B cell (primary cell): ENCODE results near the gene ADRA1B. TPM values are rescaled to one million over a fixed set of nuclear protein-coding genes. Genes with fewer than 3 reads are reported as not detected.

Experiments used
- ATAC-seq: fragments of 200-7000 bp; cut with Tn5 transposase; one replicate; pipeline ENCODE4 v1.10.0; 2021; ENCODE audit warnings: low read depth, mild to moderate bottlenecking, moderate number of reproducible peaks, moderate library complexity
- CTCF ChIA-PET: fragments of 350-600 bp; sonication (Branson Sonifier 250); formaldehyde crosslinking; loops from one replicate; lab custom pipeline; 2021; ENCODE audit warnings: antibody characterized with exemption, inconsistent platforms; lab: Charles Lee
- POLR2A ChIA-PET: fragments of 350-600 bp; sonication (Branson Sonifier 250); formaldehyde crosslinking; loops from one replicate; lab custom pipeline; 2021; ENCODE audit warnings: antibody characterized with exemption; lab: Charles Lee
- DNase-seq: peaks from one replicate; pipeline ENCODE4 v3.0.0; 2013
- H2AFZ ChIP-seq: 2 replicates; pipeline ENCODE4 v1.6.1; 2012; ENCODE audit warnings: mild to moderate bottlenecking, low read depth, low read length; ENCODE audit not compliant: insufficient read depth, poor library complexity, severe bottlenecking
- H3K27ac ChIP-seq, 2 donors: 1 replicate in 1 of 2; 2 replicates in 1 of 2; pipeline ENCODE4 v1.5.1; 2012 to 2013; ENCODE audit warnings: low read length in 2 of 2, mild to moderate bottlenecking in 2 of 2, moderate library complexity in 1 of 2
- H3K27me3 ChIP-seq, 4 experiments: fragments of 200-600 bp in 1 of 4; sonication (generic) in 1 of 4; replicated peaks in 1 of 4; 1 replicate in 2 of 4; 2 replicates in 2 of 4; pipeline versions ENCODE4 v1.6.1 to v1.7.0; 2013 to 2016; ENCODE audit warnings: low read length in 3 of 4, mild to moderate bottlenecking in 2 of 4, mixed read lengths in 1 of 4, moderate library complexity in 1 of 4; ENCODE audit not compliant: insufficient read depth in 4 of 4, control insufficient read depth in 3 of 4; ENCODE audit errors: control extremely low read depth in 1 of 4
- H3K36me3 ChIP-seq, 2 experiments: replicated peaks in 1 of 2; 1 replicate in 1 of 2; 2 replicates in 1 of 2; pipeline versions ENCODE4 v1.6.1 to v1.7.1; 2013; ENCODE audit warnings: low read length in 1 of 2; ENCODE audit not compliant: insufficient read depth in 2 of 2, control insufficient read depth in 1 of 2; ENCODE audit errors: control extremely low read depth in 1 of 2, extremely low read depth in 1 of 2
- H3K4me1 ChIP-seq, 2 donors: fragments of 200-600 bp in 1 of 2; sonication (generic) in 1 of 2; 1 replicate in 1 of 2; 2 replicates in 1 of 2; pipeline versions ENCODE4 v1.5.1 to v1.6.1; 2013 to 2017; ENCODE audit warnings: low read length in 2 of 2; ENCODE audit not compliant: control insufficient read depth in 2 of 2, insufficient read depth in 2 of 2
- H3K4me2 ChIP-seq: replicated peaks from 2 replicates; pipeline ENCODE3; 2012; ENCODE audit warnings: mild to moderate bottlenecking, low read depth, low read length; ENCODE audit not compliant: poor library complexity, severe bottlenecking
- H3K4me3 ChIP-seq, 5 experiments: fragments of 200-600 bp in 1 of 5; sonication (generic) in 1 of 5; 1 replicate in 3 of 5; 2 replicates in 2 of 5; pipeline versions ENCODE4 v1.5.1 to v1.7.0; 2011 to 2016; ENCODE audit warnings: low read length in 4 of 5, mild to moderate bottlenecking in 4 of 5, low read depth in 2 of 5, control low read depth in 1 of 5, moderate library complexity in 1 of 5; ENCODE audit not compliant: insufficient read depth in 1 of 5; ENCODE audit errors: control extremely low read depth in 1 of 5, extremely low read depth in 1 of 5
- H3K79me2 ChIP-seq: fragments of 200-600 bp; sonication (generic); one replicate; pipeline ENCODE4 v1.6.0; 2016; ENCODE audit warnings: low read length; ENCODE audit not compliant: control insufficient read depth, insufficient read depth
- H3K9ac ChIP-seq: fragments of 200-600 bp; sonication (generic); 2 replicates; pipeline ENCODE4 v1.6.1; 2017; ENCODE audit warnings: mild to moderate bottlenecking, low read length, moderate library complexity
- H3K9me3 ChIP-seq, 3 donors: one replicate each; pipeline versions ENCODE4 v1.6.1 to v1.7.1; 2013; ENCODE audit warnings: low read length in 2 of 3; ENCODE audit not compliant: control insufficient read depth in 2 of 3, insufficient read depth in 1 of 3; ENCODE audit errors: control extremely low read depth in 1 of 3
- H4K20me1 ChIP-seq: 2 replicates; pipeline ENCODE4 v1.6.0; 2012; ENCODE audit warnings: mild to moderate bottlenecking, low read length; ENCODE audit not compliant: insufficient read depth, control insufficient read depth, poor library complexity, severe bottlenecking
- H3K27ac Mint-ChIP-seq: one replicate; pipeline ENCODE4 v1.8.0; 2021; ENCODE audit warnings: mixed read lengths
- H3K27me3 Mint-ChIP-seq: one replicate; pipeline ENCODE4 v1.8.0; 2021; ENCODE audit warnings: mixed read lengths
- H3K4me1 Mint-ChIP-seq: one replicate; pipeline ENCODE4 v1.8.0; 2021; ENCODE audit warnings: mixed read lengths
- H3K4me3 Mint-ChIP-seq: one replicate; pipeline ENCODE4 v1.8.0; 2021; ENCODE audit warnings: mixed read lengths
- H3K9me3 Mint-ChIP-seq: one replicate; pipeline ENCODE4 v1.8.0; 2022; ENCODE audit warnings: mixed read lengths; ENCODE audit not compliant: insufficient read depth
- CTCF ChIP-seq: fragments of 200-600 bp; IDR thresholded peaks from one replicate; pipeline ENCODE4 v1.8.0; 2022; ENCODE audit warnings: antibody characterized with exemption, mild to moderate bottlenecking
- EZH2 ChIP-seq: IDR thresholded peaks from 2 replicates; pipeline ENCODE4 v1.6.1; 2012; ENCODE audit warnings: borderline replicate concordance, low read depth, mild to moderate bottlenecking, moderate library complexity, low read length; ENCODE audit not compliant: insufficient read depth, poor library complexity, severe bottlenecking
- whole genome bisulfite sequencing: methylation state at CpG from one replicate; pipeline ENCODE4 v1.1.5; 2013; ENCODE audit warnings: missing lambda C conversion rate; ENCODE audit not compliant: insufficient coverage; 5-methylcytosine and 5-hydroxymethylcytosine counted together
- intact Hi-C: fragments of 100-400 bp; cut with micrococcal nuclease; formaldehyde crosslinking; loops from one replicate; pipeline ENCODE4 v1.10.0; 2022
- polyA plus RNA-seq: library from polyadenylated mRNA; depleted of rRNA; stranded (reverse); fragments of >200 nt; gene quantifications from 2 replicates; pipeline ENCODE4 v1.2.3, GENCODE V29; 2012
- total RNA-seq, 2 donors: library from RNA; stranded (reverse); fragments of 120-200 nt in 1 of 2; gene quantifications; 1 replicate in 1 of 2; 2 replicates in 1 of 2; pipeline versions ENCODE4 v1.2.3 to v1.2.4, GENCODE V29; 2013 to 2022

ADRA1B gene
- total and polyA plus RNA-seq, 2 donors (not counting 1 experiment from before 2014, with no cell fraction given), result 0.04 TPM; not detected in 1

GRCh38 chr5:159975462-159976019 lies 59.3 kb downstream of the ADRA1B start:
- Histone ChIP-seq H3K4me3 (no peak overlapping the region), H2AFZ (no peak overlapping the region), H4K20me1 (no peaks in the 10 kb centered on the region), H3K9me3 (peaks cover 0 to 9% (median 0%) of the 10 kb centered on the region in 3 donors), H3K27me3 (peaks cover 0 to 40% (median 24%) of the 10 kb centered on the region in 4 experiments), H3K79me2 (no peaks in the 10 kb centered on the region), H3K9ac (no peak overlapping the region), H3K36me3 (no peaks in the 10 kb centered on the region), H3K4me2 (no peak overlapping the region), H3K4me1 (peaks cover 9 to 12% of the 10 kb centered on the region in 2 donors), H3K27ac (no peak overlapping the region)
- Mint-ChIP-seq H3K4me1 (peaks cover 13% of the 10 kb centered on the region), H3K9me3 (no peaks in the 10 kb centered on the region), H3K27me3 (peaks cover 68% of the 10 kb centered on the region), H3K27ac (no peak overlapping the region), H3K4me3 (no peak overlapping the region)
- ATAC-seq, result no peak
- ChIA-PET POLR2A (no interaction called here), CTCF (interaction anchor here (3.8 kb wide), 1 partner anchor 12 kb away, joined by 11 read pairs; no protein-coding TSS in a partner anchor)
- no peak for DNase-seq
- intact Hi-C loops, result no loop called here
- no peak for TF ChIP-seq CTCF
- no peak for TF ChIP-seq EZH2
- WGBS, result 86% methylated on average over 2 of the region's 2 CpGs

GRCh38 chr5:159976921-159977320 lies 60.6 kb downstream of the ADRA1B start:
- H3K27ac Mint-ChIP-seq, result no peak overlapping the region
- TF ChIP-seq CTCF (no peak), EZH2 (no peak)
- Histone ChIP-seq H3K79me2 (no peaks in the 10 kb centered on the region), H3K36me3 (no peaks in the 10 kb centered on the region), H3K9ac (no peak overlapping the region), H3K27me3 (peaks cover 0 to 31% (median 19%) of the 10 kb centered on the region in 4 experiments), H3K4me3 (no peak overlapping the region), H3K27ac (no peak overlapping the region), H3K9me3 (peaks cover 0 to 9% (median 0%) of the 10 kb centered on the region in 3 donors), H3K4me2 (no peak overlapping the region), H4K20me1 (no peaks in the 10 kb centered on the region), H3K4me1 (peaks cover 6 to 8% of the 10 kb centered on the region in 2 donors), H2AFZ (no peak overlapping the region)
- peaks cover 5% of the 10 kb centered on the region for H3K4me1 Mint-ChIP-seq
- POLR2A ChIA-PET, result no interaction called here
- peaks cover 66% of the 10 kb centered on the region for H3K27me3 Mint-ChIP-seq
- no peak for ATAC-seq
- intact Hi-C loops, result no loop called here
- CTCF ChIA-PET, result interaction anchor here (3.8 kb wide), 1 partner anchor 11 kb away, joined by 11 read pairs; no protein-coding TSS in a partner anchor
- 100% methylated on average over 2 of the region's 3 CpGs for WGBS
- H3K9me3 Mint-ChIP-seq, result no peaks in the 10 kb centered on the region
- no peak overlapping the region for H3K4me3 Mint-ChIP-seq
- no peak for DNase-seq
